ENCODE data around the gene CAMK1.

CAMK1 gene

DNA sequence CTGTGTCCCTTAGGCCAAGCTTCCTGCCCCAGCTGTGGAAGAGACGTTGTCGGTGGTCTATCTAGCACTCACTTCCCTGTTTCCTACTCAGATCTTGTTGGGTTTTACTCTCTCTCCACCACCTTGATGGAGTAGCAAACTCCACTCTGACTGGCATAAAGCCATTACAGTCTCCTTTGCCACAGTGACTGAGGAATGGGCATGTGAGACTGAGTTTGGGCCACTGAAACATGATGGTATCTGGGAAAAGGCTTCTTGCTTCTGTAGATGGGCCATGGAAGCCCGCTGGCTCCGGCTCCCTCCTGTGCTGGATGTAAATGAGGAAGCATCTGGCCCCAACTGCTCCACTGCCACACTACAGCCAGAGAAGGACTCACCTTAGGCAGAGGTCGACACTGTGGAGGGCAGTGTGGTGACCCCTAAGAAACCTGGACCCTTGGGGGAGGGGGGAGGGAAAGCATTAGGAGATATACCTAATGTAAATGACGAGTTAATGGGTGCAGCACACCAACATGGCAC, 9.4 kb upstream of the CAMK1 start:
- TF ChIP-seq, protein P1, sequence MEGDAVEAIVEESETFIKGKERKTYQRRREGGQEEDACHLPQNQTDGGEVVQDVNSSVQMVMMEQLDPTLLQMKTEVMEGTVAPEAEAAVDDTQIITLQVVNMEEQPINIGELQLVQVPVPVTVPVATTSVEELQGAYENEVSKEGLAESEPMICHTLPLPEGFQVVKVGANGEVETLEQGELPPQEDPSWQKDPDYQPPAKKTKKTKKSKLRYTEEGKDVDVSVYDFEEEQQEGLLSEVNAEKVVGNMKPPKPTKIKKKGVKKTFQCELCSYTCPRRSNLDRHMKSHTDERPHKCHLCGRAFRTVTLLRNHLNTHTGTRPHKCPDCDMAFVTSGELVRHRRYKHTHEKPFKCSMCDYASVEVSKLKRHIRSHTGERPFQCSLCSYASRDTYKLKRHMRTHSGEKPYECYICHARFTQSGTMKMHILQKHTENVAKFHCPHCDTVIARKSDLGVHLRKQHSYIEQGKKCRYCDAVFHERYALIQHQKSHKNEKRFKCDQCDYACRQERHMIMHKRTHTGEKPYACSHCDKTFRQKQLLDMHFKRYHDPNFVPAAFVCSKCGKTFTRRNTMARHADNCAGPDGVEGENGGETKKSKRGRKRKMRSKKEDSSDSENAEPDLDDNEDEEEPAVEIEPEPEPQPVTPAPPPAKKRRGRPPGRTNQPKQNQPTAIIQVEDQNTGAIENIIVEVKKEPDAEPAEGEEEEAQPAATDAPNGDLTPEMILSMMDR (conservative IDR thresholded peaks at IDR 0.05) = no peak
- no peak overlapping the region for H3K27ac ChIP-seq

DNA sequence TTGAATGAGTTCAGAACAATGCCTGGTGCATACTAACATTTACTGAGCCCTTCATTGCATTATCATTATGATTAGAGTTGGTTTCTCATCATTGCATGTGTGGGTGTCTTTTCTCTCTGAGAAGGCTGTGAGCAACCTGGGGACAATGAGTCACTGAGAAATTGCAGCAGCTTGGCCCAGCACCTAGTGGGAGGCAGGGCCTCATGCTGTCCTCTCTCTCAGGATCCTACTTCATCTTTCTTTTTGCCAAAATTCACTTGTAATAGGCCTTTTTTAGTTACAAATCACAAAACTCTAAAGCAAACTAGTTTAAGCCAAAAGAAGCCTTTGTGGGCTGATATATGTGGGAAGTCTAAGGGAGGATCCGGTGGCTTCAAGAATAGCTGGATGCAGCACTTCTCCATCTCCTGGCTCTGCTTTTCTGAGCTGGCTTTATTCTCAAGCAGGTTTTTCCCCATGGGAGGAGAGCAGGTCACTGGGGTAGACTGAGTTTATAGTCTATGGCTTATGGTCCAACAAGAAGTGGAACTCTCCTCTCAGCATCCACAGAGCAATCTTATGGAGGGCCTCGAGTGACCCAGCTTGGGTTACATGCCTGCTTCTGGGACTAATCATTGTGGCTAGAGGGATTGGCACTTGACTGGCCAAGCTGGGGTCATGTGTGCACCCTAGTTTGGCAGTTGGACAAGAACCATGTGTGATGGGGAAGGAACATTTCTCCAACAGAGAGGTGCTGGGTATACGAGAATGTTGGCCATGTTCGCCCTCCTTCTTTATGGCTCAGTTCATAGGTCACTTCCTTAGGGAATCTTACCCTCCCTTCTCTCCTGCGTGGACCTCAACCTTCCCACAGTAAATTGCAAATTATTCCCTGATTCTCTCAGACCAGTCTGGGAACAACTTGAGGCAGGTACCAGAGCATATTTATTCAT, 8.7 kb upstream of the CAMK1 start:
- no peak overlapping the region for H3K27ac ChIP-seq
- TF ChIP-seq, protein P1 (conservative IDR thresholded peaks at IDR 0.05) = no peak

DNA sequence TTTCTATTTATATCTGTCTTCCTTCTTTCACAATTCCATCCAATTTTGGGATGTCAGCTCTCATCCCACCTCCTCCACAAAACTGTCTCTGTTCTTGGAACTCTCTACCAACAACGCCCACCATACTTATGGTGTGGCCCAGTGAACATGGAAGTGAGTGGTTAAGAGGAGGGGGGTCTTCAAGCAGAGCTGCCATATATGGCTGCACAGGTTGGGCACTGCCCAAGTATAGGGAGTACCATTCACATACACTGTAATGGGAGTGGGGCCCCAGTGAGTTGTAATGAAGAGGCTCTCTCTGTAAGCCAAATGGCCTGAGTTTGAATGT, 7.9 kb upstream of the CAMK1 start:
- TF ChIP-seq, protein P1 (conservative IDR thresholded peaks at IDR 0.05) = no peak
- H3K27ac ChIP-seq = no peak overlapping the region

DNA sequence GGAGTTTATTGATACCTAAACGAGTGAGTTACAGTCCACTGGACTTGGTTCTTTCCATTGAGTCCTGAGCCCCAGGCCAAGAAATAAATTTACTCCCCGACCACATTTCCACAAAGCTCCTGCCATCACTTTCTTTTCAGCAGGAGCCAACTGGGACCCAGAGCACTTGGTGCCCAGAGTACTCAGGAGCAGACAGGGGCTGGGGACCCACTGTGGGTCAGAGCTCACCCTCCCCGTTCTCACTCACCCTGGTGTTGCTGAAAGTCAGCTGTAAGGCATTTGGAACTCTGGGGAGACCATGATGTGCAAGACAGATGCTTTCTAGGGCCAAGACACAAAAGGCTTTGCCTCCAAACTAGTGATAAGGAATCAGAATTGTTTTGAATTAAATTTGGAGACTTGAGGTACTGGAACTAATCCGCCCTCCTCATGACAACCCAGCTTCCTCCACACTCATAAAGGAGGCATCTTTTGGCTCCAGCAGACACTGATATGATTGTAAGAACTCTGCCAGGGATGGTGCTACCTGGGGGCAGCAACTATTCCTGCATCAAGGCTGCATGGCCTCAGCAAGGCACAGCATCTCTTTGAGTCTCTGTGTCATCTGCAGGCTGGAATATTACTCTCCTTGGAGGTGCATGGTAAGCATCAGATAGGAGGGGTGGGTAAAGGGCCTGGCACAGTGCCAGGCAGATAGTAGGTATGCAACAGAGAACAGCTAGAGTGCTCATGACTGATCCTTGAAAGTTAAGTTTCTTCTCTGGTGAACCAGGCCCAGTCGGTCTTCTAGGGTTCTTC, 7.3 kb upstream of the CAMK1 start:
- peak overlapping the region; percentile 87 for H3K27ac ChIP-seq
- TF ChIP-seq, protein P1 (conservative IDR thresholded peaks at IDR 0.05) = no peak

DNA sequence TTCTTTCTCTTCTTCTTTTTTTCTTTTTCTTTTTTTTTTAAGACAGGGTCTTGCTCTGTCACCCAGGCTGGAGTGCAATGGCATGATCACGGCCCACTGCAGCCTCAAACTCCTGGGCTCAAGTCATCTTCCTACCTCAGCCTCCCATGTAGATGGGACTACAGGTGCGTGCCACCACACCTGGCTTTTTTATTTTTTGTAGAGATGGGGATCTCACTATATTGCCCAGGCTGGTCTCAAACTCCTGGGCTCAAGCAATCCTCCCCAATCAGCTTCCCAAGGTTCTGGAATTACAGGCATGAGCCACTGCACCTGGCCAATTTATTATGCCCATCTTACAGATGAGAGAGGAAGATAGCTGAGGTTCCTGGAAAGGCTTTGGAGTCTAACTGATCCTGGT, 1.3 kb upstream of the CAMK1 start:
- H3K27ac ChIP-seq = peak overlapping the region; percentile 89

DNA sequence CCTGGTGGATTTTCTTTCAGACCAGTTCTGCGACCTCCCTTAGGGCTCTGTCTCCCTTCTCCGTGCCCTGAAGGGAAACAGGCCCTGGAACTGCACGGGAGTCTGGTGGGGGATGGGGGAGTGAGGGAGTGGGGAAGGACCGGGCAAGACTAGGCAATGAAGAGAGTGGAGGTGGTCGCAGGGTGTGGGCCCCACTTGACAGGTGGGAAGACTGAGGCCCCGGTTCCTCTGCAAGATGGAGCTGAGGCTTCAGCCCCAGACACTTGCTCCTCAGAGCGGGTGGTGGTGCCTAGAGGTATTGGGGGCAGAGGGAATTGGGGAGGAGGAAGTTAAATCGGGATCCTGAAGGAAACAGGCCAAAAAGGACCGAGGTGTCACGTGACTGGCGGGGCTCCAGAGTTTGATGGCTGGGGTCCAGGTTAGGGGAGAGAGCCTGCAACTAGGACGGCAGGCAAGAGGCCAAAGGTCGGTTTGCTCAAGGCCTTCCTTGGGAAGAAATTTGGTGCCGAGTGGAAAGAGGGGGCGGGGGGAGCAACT, 597 bp upstream of the CAMK1 start:
- H3K27ac ChIP-seq = peak overlapping the region; percentile 89

DNA sequence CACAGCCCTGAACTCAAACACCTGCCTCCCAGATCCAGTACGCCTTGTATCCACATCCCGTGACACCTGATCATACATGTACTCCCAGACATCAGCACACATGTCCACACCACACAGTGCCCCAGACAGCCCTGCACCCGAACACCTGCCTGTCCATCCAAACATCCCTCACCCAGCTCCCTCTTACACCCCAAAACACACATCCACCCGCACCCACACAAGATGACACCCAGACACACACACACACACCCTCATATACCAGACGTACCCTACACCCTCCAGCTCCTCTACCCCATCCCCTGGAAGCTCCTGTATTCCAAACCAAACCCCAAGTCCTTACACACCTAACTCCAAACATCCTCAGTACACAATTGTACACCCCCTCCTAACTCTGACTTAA, 735 bp downstream of the CAMK1 start:
- peak overlapping the region; percentile 89 for H3K27ac ChIP-seq

More for the DNA sequence above, 597 bp upstream of the CAMK1 start:
- TF ChIP-seq, protein P1 (conservative IDR thresholded peaks at IDR 0.05) = no peak

More for the DNA sequence above, 735 bp downstream of the CAMK1 start:
- TF ChIP-seq, protein P1 (conservative IDR thresholded peaks at IDR 0.05) = no peak
